ENCODE measurements around the gene DLGAP4.

The DLGAP4 gene

DNA sequence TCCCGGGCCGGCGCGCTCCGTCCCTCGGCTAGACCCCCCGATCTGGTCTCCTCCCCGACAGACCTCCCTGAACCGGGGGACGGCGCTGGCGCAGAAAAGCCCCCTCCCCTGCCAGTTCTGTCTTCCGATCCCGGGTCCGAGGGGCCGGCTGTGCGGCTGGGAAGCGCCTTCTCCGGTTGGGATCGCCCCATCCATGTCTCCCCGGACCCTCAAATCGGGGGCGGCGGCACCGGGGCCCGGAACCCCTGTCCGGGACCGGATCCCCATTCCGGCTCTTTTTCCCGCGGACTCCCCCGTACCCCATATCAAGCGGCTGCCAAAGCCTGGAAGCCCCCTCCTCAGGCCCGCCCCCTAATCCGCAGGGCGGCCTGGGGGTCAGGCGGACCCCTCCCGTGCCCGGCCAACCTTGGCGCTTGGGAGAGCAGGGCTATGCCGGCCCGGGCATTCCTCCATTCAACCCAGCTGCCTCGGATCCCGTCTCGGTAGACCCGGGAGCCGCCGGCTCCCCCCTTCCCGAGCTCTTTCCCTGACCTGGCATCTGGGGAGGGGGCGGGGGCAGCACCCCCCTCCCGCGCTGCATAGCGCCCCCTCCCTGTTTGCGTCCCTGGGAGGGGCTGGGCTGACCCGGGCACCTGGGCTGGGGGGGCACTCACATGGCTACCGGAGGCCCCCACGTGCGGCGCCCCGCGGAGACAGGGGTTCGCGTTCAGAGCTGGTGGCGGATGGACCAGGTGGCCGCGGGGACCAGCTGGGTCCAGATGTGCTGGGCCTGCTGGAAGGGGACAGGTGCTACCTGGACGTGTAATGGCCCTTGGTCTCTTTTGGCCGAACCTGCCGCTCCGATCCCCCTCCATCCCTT is 643 bp downstream of the DLGAP4 start:
- DNase-seq (ENCODE audit: low spot score) (no peak), FAIRE-seq (no peak)

DNA sequence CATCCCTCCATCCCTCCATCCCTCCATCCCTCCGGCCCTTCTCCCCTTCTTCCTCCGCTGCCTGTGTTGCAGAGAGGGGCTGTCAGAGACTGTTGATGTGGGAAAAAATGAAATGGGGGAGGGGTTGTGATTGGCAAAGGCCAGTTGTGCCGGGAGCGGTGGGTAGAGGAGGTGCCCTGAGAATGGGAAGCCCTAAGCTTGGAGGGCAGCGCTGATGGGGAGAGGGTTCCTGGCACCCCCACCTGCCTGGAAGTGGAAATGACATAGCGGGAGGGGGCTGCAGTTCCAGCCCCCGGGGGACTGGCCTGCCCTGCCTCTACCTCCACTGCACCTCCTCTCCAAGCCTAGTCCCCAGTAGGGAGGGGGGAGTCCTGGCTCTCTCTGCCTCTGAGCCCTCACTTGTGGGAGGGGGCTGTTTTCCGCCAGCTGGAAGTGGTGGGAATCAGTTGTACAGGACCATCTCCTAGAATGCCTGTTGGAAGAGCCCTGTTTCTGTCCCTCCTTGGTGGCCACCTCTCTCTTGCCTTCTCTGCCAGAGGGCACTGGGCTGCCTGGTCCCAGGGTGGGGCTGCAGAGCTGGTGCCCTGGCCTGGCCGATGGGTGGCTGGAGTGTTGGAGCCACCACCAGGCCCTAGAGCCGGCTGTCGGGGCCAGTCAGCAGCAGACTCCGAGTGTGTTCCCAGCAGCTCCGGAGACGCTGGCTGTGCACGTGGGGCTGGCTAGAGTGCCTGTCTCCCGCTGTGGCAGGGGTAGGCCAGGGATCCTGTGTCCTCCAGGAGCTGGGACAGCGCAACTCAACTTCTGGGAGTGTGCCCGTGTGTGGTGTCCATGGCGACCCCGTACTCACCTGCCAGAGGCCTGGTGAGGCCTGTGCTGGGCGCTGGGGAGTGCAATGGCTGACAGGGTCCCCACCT is 1.5 kb downstream of the DLGAP4 start:
- FAIRE-seq: no peak
- no peak for DNase-seq (ENCODE audit: low spot score)

DNA sequence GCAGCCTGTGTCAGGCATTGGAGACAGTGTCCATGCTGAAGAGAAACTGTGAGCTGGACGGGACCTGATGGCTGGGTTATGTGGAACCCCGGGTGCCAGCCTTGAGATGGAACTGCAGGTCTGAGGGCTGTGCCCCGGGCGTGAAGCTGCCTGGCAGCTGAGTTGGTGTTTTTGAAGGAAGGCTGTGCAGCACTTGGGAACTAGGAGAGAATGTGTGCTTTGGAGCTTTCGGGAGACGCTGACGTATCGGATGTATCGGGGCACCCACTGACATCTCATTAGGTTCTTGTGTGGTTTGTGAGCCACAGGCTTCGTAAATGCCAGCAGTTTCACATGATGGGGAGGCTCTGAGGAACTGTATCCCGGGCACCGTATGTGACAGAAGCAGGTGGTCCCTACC is 2.2 kb downstream of the DLGAP4 start:
- FAIRE-seq: no peak
- no peak for DNase-seq (ENCODE audit: low spot score)

DNA sequence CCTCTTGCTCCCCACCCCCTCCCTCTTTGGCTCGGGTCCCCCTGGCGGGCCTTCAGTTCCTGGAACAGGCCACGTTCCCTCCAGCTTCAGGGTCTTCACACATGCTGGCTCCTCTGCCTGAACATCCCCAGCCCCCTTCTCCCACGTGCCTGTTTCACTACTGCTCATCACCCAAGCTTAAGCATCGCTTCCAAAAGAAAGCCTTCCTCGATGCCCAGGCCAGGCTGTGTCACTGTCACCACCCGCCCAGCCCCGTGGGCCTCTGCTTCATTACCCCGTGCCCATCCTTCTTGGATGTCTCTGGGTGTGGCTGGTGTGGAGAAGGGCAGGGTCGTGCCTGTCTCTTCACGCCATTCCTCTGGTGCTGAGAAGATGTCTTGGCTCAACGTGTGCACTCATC is 2.8 kb downstream of the DLGAP4 start:
- DNase-seq (ENCODE audit: low spot score) (no peak), FAIRE-seq (no peak)

DNA sequence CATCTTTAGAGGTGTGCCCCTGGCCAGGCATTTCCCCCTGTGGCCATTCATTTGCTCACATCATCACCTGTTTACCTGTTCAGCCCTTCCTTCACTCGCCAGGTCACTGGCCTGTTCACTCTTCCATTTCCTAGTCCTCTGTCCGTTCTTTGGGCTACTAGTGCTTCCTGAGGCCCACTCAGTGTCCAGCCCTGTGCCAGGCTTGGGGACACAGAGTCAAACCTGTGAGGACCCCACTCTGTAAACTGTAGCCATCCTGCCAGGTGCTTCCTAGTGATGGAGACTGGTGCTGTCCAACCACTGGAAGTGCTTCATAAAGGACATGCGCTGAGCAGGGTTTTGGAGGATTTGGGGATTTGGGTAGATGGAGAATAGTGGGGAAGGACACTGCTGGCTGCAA is 3.5 kb downstream of the DLGAP4 start:
- FAIRE-seq: no peak

DNA sequence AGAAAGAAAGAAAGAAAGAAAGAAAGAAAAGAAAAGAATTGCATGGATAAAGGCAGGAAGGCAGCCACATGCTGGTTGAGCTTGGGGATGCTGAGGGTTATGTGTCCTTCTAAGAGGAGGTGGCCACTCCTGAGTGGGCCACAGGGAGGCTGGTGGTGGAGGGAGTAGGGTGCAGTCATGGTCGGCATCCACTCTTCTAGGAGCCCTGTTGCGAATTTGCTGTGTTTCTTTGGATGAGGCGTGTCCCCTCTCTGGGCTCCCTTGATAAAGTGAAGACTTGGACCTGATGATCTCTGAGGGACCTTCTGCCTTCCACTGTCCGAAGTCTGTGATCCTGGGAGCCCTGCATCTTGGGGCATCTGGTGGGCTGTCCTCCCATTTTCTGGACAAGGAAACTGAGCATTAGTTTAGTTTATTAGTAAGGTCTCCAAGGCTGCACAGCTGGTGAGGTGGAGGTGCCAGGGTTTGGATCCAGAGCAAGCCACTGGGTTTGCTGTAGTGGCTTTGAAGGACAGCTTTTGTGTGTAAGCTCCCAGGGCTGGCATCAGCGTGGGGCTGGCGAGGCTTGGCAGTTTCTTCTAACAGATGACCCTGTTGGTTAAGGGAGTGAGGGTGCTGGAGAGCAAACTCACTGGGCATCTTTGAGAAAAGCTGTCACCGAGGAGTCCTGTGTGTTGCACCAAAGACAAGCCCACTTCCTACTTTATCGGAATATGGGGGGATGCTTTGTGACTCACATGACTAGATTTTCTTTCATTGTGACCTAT is 4.3 kb downstream of the DLGAP4 start:
- FAIRE-seq (no peak), DNase-seq (ENCODE audit: low spot score) (no peak)

More for the DNA sequence above, 3.5 kb downstream of the DLGAP4 start:
- DNase-seq (ENCODE audit: low spot score): no peak

DNA sequence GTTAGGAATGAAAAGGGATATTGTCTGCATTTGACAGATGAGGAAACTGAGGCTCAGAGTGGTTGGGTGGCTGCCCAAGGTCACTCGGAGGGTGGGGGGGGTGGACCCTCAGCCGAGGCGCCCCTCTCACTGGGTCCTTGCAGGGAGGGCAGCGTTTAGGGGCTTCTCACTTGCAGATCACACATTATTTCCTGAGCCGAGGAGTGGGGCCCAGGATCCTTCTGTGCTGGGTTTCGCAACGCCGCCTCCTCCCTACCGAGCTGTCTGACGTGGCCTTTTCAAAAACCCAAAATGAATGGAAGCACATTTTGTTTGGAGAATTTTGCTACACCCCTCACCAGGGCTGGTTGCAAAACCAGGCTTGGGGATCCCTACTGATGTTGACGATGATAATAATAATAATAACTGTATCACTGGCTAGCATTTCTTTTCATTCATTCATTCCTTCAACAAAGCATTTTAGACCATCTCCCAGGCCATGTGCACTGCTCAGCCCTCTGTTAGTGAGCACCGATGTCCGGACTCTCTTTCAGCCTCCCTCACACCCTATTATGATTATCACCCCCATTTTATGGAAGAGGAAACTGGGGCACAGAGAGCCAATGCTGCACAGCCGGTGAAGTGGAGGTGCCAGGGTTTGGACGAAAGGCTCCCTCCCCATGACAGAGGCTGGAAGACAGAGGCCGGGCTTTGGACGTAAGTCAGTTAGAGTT is 5.2 kb downstream of the DLGAP4 start:
- no peak for DNase-seq (ENCODE audit: low spot score)
- FAIRE-seq: no peak

DNA sequence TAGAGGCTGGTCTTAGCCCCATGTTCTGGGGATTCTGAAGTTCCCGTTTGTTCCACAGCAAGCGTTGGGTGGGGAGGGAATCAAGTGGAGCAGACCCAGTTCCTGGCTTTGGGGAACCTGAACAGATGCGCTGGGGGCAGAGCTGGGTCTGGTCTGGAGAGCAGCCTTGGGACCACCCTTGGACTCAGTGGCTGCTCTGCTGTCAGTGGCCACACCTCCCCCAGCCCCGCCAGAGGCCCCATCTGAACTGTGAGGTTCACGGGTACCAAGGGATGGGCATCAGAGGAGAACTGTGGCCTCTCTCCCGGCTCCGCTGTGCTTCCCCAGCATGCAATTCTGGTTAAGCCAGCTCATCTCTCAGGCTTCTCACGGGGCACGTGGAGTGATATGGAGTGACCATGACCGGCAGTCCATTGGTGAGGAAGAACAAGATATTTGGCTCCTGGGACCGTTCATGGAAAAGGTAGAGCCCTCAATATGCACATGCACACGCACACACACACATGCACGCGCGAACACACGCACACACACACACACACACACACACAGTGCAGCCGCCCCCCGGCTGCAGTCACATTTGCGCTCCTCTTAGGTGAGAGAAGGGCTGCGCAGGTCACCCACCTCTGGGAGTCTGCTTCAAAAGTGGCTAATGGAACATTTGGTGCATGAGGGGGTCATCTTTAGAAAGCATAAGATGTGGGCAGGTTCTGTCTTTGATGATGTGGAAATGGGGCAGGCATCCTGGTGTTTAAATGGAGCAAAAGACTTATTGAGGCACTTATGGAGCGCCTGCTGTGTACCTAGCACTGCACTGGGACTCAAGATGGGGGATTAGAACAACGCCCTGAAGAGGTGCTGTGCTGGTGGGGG is 6.0 kb downstream of the DLGAP4 start:
- FAIRE-seq: no peak
- DNase-seq (ENCODE audit: low spot score): no peak

DNA sequence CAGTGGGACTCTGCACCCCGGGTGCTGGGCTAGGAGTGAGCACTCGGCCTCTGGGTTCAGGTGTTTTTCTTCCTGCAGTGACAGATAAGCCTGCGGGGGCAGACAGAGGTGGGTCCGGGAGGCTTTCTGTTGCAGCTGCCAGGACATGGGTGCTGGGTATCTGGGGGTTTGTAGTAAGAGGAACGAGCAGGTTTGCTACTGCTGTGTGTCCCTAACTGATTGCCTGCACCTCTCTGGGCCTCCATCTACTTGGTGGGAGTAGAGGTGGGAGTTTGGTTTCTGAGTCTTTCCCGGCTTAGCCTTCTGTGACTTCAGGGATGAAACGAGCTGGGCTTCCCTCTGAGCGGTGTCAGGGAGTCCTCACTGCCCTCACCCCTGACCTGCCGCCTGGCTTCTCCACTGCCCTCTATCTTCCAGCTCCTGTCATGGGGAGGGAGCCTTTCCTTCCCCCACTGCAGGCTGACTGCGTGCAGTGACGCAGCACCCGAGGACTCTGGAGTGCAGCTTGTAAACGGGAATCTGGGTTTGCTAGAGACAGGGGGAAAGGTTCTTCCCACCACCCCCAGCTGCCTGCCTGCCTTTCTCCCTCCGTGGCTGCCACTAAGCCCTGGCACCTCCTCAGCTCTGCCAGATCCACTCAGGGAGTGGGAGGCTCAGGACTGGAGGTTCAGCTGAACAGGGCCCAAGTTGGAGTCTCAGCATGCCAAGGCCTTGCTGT is 6.7 kb downstream of the DLGAP4 start:
- FAIRE-seq: no peak
- no peak for DNase-seq (ENCODE audit: low spot score)

DNA sequence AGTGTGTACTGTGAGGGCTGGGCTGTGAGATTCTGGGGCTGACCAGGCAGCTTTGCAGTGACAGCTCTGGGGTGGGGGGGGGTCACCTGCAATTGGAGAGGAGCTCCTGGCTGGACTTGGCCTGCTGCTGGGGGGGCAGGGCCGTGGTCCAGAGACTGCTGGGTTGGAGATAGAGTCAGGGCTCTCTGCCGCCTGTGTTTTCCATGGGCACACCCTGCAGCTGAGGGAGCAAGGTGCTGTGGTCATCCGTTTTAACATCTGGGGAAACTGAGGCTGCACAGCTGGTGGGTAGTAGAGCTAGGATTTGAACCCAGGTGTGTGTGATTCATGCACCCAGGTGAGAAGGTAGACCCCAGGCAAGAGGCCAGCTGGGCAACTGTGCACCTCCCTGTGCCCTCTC is 7.3 kb downstream of the DLGAP4 start:
- no peak for DNase-seq (ENCODE audit: low spot score)
- FAIRE-seq: no peak

DNA sequence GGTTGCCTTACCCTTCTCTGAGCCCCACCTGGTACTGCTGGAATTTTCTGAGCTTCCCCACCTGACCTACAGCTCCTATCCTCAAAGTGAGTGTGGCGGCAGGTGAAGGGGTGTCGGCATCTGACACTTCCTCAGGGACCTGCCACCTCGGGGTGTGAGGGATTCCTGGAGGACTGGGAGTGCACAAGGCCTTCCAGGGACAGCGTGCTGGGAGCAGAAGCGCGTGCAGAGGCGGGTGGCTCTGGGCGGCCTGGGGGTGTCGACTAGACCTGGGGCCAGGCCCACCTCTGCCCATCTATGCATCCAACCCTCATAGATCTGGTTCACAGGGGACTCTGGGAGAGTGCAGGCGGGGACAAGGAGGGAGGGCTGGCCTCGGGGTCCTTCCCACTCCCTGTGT is 7.8 kb downstream of the DLGAP4 start:
- FAIRE-seq: no peak
- no peak for DNase-seq (ENCODE audit: low spot score)

DNA sequence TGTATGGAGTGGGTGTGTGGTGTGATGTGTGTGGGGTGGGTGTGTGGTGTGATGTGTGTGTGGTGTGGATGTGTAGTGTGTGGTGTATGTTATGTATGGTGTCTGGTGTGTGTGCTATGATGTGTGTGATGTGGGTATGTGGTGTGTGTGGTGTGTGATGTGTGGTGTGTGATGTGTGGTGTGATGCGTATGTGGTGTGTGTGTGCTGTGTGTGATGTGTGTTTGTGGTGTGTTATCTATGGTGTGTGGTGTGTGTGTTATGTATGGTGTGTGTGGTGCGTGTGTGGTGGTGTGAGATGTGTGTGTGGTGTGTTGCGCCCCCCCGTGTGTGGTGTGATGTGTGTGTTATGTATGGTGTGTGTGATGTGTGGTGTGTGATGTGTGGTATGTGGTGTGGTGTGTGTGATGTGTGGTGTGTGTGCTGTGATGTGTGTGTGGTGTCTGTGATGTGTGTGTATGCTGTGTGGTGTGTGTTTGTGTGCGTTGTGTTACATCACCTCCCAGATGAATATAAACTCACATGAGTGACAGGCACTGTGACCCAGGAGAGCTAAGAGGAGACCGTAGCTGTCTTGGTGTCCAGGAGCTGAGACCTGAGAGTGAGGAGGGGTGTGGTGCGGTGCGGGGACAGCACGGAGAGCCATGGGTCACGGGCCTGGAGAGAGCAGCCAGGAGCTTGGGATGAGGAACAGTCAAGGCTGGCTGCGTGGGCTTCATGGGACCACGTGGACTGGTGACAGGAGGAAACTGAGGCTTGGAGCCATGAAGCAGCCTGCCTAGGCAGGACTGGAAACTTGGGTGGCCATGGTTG is 8.8 kb downstream of the DLGAP4 start:
- FAIRE-seq: no peak

DNA sequence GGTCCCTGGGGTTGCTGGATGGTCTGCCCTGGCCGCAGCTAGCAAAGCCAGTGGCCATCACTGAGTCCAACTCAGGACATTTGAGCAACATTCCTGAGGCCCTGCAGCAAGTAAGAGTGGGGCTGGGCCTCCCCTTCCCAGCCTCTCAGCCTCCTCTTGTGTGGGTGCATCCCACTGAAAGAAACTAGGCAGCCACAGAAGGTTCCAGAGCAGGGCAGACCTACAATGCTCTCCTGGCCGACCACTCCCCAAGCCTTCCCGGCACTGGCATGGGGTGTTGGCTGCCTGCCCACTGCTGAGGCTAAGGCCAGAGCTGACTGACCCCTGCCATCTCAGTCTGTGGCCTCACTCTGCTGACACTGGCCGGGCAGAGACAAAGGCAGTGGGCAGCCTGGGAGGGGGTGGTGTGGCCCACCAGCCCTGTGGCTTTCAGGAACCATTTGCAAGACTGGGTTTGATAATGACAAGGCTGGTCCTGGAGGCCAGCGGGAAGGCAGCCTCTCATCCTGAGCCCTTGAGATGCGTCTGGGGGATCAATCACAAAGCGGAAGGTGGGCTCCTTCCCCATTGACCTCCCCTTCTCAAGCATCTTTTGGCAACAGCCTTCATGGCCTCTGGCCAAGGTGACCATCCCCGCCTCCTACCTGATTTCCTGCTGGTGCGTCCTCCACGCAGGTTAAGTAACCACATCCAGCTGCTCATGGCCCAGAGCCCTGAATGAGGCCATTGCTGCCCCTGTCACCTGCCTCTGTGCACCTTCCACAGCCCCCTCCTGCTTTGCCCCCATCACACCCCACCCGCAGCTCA is 9.6 kb downstream of the DLGAP4 start:
- no peak for DNase-seq (ENCODE audit: low spot score)
- FAIRE-seq: no peak

More for the DNA sequence above, 8.8 kb downstream of the DLGAP4 start:
- DNase-seq (ENCODE audit: low spot score): no peak

DNA sequence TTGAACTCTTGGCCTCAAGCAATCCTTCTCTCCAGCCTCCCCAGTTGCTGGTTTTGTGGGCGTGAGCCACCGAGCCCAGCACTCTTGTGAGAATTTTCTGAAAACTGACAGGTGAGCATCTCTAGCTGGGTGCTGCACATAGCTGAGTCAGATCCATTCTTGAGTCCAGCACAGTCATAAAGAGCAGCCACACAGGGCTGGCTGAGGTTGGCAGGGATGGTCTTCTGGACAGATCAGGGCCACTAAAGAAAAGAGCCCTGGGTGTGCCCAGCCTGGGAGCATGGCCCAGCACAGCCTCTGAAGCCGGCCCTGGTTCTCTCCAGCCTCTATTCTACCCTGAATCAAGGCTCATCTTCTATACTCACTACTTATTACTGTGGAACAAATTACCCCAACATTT is 11.5 kb downstream of the DLGAP4 start:
- FAIRE-seq (no peak), DNase-seq (ENCODE audit: low spot score) (no peak)

DNA sequence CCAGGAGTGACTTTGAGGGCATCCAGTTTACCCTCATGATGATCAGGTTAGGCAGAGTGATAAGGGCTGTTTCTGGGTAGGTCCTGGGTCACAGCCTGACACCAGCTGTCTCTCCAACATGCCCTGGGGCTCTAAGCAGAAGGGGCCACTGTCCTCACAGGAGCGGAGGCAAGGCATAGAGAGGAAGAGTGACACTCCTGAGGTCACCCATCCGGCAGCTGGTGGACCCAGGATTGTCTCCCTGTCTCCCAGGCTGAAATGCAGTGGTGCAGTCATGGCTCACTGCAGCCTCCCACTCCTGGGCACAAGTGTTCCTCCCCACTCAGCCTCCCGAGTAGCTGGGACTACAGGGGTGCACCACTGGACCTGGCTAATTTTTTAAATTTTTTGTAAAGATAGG is 12.0 kb downstream of the DLGAP4 start:
- FAIRE-seq (no peak), DNase-seq (ENCODE audit: low spot score) (no peak)

DNA sequence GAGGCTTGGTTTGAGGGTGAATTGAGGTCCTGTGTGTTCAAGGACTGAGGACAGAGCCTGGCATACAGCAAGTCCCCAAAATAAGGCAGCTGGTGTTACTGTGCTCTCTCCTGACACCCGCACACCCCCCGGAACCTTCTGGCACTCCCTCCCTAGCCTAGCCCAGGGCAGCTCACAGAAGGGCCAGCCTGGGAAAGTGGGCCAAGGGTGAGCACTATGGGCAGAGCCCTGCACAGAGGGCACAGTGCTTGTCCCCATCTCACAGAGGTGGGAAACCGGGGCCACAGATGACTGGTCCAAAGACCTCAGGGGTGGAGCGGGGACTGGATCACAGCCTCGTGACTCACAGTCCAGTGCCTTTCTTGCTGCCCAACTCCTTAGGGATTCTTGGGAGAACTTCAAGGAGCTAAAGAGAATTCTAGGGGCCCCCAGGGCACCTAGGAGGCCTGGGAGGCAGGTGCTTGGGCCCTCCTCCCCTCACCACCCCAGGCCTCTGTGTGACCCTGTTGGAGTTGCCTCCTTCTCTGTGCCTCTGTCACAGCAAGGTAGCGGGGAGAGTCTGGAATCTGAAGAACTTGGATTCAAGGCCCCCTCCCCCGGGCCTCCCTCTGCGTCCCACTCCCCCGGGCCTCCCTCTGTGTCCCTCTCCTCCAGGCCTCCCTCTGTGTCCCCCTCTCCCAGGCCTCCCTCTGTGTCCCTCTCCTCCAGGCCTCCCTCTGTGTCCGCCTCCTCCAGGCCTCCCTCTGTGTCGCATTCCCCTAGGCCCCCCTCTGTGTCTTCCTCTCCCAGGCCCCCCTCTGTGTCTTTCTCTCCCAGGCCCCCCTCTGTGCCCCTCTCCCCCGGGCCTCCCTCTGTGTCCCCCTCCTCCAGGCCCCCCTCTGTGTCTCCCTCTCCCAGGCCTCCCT is 13.5 kb downstream of the DLGAP4 start:
- no peak for DNase-seq (ENCODE audit: low spot score)
- no peak for FAIRE-seq
